IMR-90 (cell line): ENCODE data around the gene EIF1B. TPM values are rescaled to one million over a fixed set of nuclear protein-coding genes. Genes with fewer than 3 reads are reported as not detected.

ENCODE experiments used
- ATAC-seq: fragments of 200-7000 bp; cut with Tn5 transposase; 2 replicates; pipeline ENCODE4 v1.9.1; 2020; ENCODE audit warnings: low read depth, mild to moderate bottlenecking, moderate library complexity
- BruUV-seq: library from RNA; stranded (reverse); fragments of 400-500 nt; replicated peaks from 2 replicates; lab custom pipeline; 2021; lab: Mats Ljungman, UMichigan
- CTCF ChIA-PET: fragments of 300-600 bp; formaldehyde crosslinking; extraction: SDS; loops from one replicate; lab custom pipeline; 2021; ENCODE audit warnings: antibody characterized with exemption; lab: Yijun Ruan, JAX
- POLR2A ChIA-PET: fragments of 300-600 bp; sonication (Branson Sonifier 250); formaldehyde crosslinking; loops from one replicate; lab custom pipeline; 2022; ENCODE audit warnings: antibody characterized with exemption; ENCODE audit not compliant: unreplicated experiment; lab: Charles Lee
- DNase-seq: peaks from one replicate; pipeline ENCODE4 v3.0.0; 2013
- H2AFZ ChIP-seq: replicated peaks from 2 replicates; pipeline ENCODE3; 2013; ENCODE audit warnings: low read length, mild to moderate bottlenecking; ENCODE audit not compliant: poor library complexity
- H2AK5ac ChIP-seq: 2 replicates; pipeline ENCODE4 v1.6.1; 2013; ENCODE audit warnings: low read depth, low read length, inconsistent platforms
- H2AK9ac ChIP-seq: replicated peaks from 2 replicates; pipeline ENCODE3; 2013; ENCODE audit warnings: mild to moderate bottlenecking, low read depth, low read length, moderate library complexity; ENCODE audit not compliant: poor library complexity
- H2BK120ac ChIP-seq: 2 replicates; pipeline ENCODE4 v1.6.1; 2013; ENCODE audit warnings: low read depth, low read length, inconsistent platforms
- H2BK15ac ChIP-seq: 3 replicates; pipeline ENCODE4 v1.6.1; 2013; ENCODE audit warnings: low read depth, low read length, inconsistent platforms
- H2BK20ac ChIP-seq: 2 replicates; pipeline ENCODE4 v1.6.1; 2013; ENCODE audit warnings: low read depth, mild to moderate bottlenecking, inconsistent platforms, low read length, moderate library complexity
- H2BK5ac ChIP-seq: 2 replicates; pipeline ENCODE4 v1.6.1; 2013; ENCODE audit warnings: mild to moderate bottlenecking, low read depth, low read length, inconsistent platforms; ENCODE audit not compliant: poor library complexity, severe bottlenecking
- H3K14ac ChIP-seq: replicated peaks from 2 replicates; pipeline ENCODE4 v1.6.1; 2013; ENCODE audit warnings: low read depth, low read length, inconsistent platforms
- H3K18ac ChIP-seq: 2 replicates; pipeline ENCODE4 v1.6.1; 2013; ENCODE audit warnings: low read depth, low read length, control low read depth
- H3K23ac ChIP-seq: 2 replicates; pipeline ENCODE4 v1.6.1; 2013; ENCODE audit warnings: low read depth, low read length, inconsistent platforms
- H3K27ac ChIP-seq: 2 replicates; pipeline ENCODE4 v1.5.1; 2013; ENCODE audit warnings: mild to moderate bottlenecking, control low read depth, low read length; ENCODE audit not compliant: insufficient read depth
- H3K27me3 ChIP-seq: 2 replicates; pipeline ENCODE4 v1.6.1; 2013; ENCODE audit warnings: low read length; ENCODE audit not compliant: control insufficient read depth, insufficient read depth
- H3K36me3 ChIP-seq: 2 replicates; pipeline ENCODE4 v1.6.1; 2013; ENCODE audit warnings: low read length, mixed read lengths; ENCODE audit not compliant: control insufficient read depth, insufficient read depth
- H3K4ac ChIP-seq: 2 replicates; pipeline ENCODE4 v1.6.1; 2013; ENCODE audit warnings: low read depth, low read length, inconsistent platforms
- H3K4me1 ChIP-seq: 2 replicates; pipeline ENCODE4 v1.6.1; 2013; ENCODE audit warnings: low read length, mixed read lengths; ENCODE audit not compliant: control insufficient read depth, insufficient read depth
- H3K4me2 ChIP-seq: 2 replicates; pipeline ENCODE4 v1.6.1; 2013; ENCODE audit warnings: low read depth, mild to moderate bottlenecking, control low read depth, low read length, moderate library complexity
- H3K4me3 ChIP-seq: 2 replicates; pipeline ENCODE4 v1.5.1; 2013; ENCODE audit warnings: low read depth, mild to moderate bottlenecking, control low read depth, low read length, moderate library complexity; ENCODE audit not compliant: insufficient read depth
- H3K56ac ChIP-seq: 2 replicates; pipeline ENCODE4 v1.6.1; 2013; ENCODE audit warnings: low read length, inconsistent platforms; ENCODE audit not compliant: insufficient read depth; ENCODE audit errors: extremely low read depth
- H3K79me1 ChIP-seq, 2 experiments: 2 replicates each; pipeline ENCODE4 v1.6.1; 2013; ENCODE audit warnings: low read length in 2 of 2, inconsistent platforms in 1 of 2, low read depth in 1 of 2
- H3K9ac ChIP-seq: 2 replicates; pipeline ENCODE4 v1.6.1; 2013; ENCODE audit warnings: low read depth, low read length, control low read depth
- H3K9me1 ChIP-seq: 2 replicates; pipeline ENCODE4 v1.6.1; 2013; ENCODE audit warnings: low read length, inconsistent platforms; ENCODE audit not compliant: insufficient read depth
- H3K9me3 ChIP-seq: 2 replicates; pipeline ENCODE4 v1.6.1; 2013; ENCODE audit warnings: low read length; ENCODE audit not compliant: control insufficient read depth, insufficient read depth
- H4K20me1 ChIP-seq: 2 replicates; pipeline ENCODE4 v1.6.1; 2013; ENCODE audit warnings: low read length, inconsistent platforms; ENCODE audit not compliant: insufficient read depth
- H4K5ac ChIP-seq: 2 replicates; pipeline ENCODE4 v1.6.1; 2013; ENCODE audit warnings: mild to moderate bottlenecking, low read depth, low read length, control low read depth
- H4K8ac ChIP-seq, 2 experiments: 2 replicates each; pipeline ENCODE4 v1.6.1; 2013; ENCODE audit warnings: low read depth in 2 of 2, low read length in 2 of 2, control low read depth in 1 of 2, inconsistent platforms in 1 of 2
- H4K91ac ChIP-seq: 2 replicates; pipeline ENCODE4 v1.6.1; 2013; ENCODE audit warnings: low read depth, low read length, inconsistent platforms; ENCODE audit not compliant: insufficient read depth
- BHLHE40 ChIP-seq: fragments of 150-350 bp; IDR thresholded peaks from 2 replicates; pipeline ENCODE4 v1.6.1; 2016; ENCODE audit warnings: mild to moderate bottlenecking, low read depth, low read length
- CEBPB ChIP-seq: IDR thresholded peaks from 2 replicates; pipeline ENCODE4 v1.6.1; 2012; ENCODE audit warnings: low read depth, low read length, improper control_type of control experiment
- CHD1 ChIP-seq: IDR thresholded peaks from 2 replicates; pipeline ENCODE4 v1.6.1; 2012; ENCODE audit warnings: low read depth, low read length, improper control_type of control experiment
- FOS ChIP-seq: fragments of 150-350 bp; IDR thresholded peaks from 2 replicates; pipeline ENCODE4 v1.6.1; 2016; ENCODE audit warnings: low read depth, low read length
- MAFK ChIP-seq: IDR thresholded peaks from 2 replicates; pipeline ENCODE4 v1.6.1; 2012; ENCODE audit warnings: low read depth, low read length, improper control_type of control experiment
- MAZ ChIP-seq: IDR thresholded peaks from 2 replicates; pipeline ENCODE4 v1.6.1; 2012; ENCODE audit warnings: low read depth, mild to moderate bottlenecking, low read length, improper control_type of control experiment, moderate library complexity, borderline replicate concordance
- MXI1 ChIP-seq: IDR thresholded peaks from 2 replicates; pipeline ENCODE4 v1.6.1; 2012; ENCODE audit warnings: low read depth, mild to moderate bottlenecking, low read length, moderate library complexity, borderline replicate concordance
- NFE2L2 ChIP-seq: fragments of 150-350 bp; IDR thresholded peaks from 2 replicates; pipeline ENCODE4 v1.6.1; 2016; ENCODE audit warnings: low read depth, mild to moderate bottlenecking, low read length
- POLR2A ChIP-seq: IDR thresholded peaks from 2 replicates; pipeline ENCODE4 v1.6.1; 2012; ENCODE audit warnings: mild to moderate bottlenecking, low read depth, low read length
- RAD21 ChIP-seq: IDR thresholded peaks from 2 replicates; pipeline ENCODE4 v1.6.1; 2012; ENCODE audit warnings: low read length, improper control_type of control experiment
- RCOR1 ChIP-seq: IDR thresholded peaks from 2 replicates; pipeline ENCODE4 v1.6.1; 2012; ENCODE audit warnings: mild to moderate bottlenecking, low read length, improper control_type of control experiment; ENCODE audit not compliant: insufficient replicate concordance
- SMC3 ChIP-seq: fragments of 150-350 bp; IDR thresholded peaks from 2 replicates; pipeline ENCODE4 v1.6.1; 2016; ENCODE audit warnings: low read depth, mild to moderate bottlenecking, antibody characterized with exemption, low read length, moderate library complexity
- USF2 ChIP-seq: fragments of 150-350 bp; IDR thresholded peaks from 2 replicates; pipeline ENCODE4 v1.6.1; 2017; ENCODE audit warnings: mild to moderate bottlenecking, antibody characterized with exemption, low read length, low read depth
- dilution Hi-C: fragments of 300-500 bp; cut with HindIII; formaldehyde crosslinking; loops from one replicate; pipeline ENCODE4 v1.14.3; 2018; ENCODE audit warnings: low sequenced_read_pairs; ENCODE audit not compliant: unreplicated experiment
- in situ Hi-C: fragments of 300-500 bp; cut with MboI; formaldehyde crosslinking; loops from 3 replicates; pipeline ENCODE4 v1.14.3; 2019; ENCODE audit warnings: low sequenced_read_pairs, inconsistent platforms, mixed read lengths
- intact Hi-C: fragments of 100-400 bp; cut with micrococcal nuclease; formaldehyde crosslinking; loops from 2 replicates; pipeline ENCODE4 v1.10.0; 2022
- polyA plus RNA-seq, 3 experiments: library from polyadenylated mRNA; depleted of rRNA; stranded (reverse); fragments of >200 nt; gene quantifications; 2 replicates each; pipeline ENCODE4 v1.2.3, GENCODE V29; 2012; ENCODE audit warnings: low replicate concordance in 1 of 3
- total RNA-seq: library from RNA; depleted of rRNA; stranded (reverse); fragments of >200 nt; gene quantifications from 2 replicates; pipeline ENCODE4 v1.2.3, GENCODE V29; 2012
- TF ChIP-seq, protein P1 (sequence below): fragments of 150-350 bp; IDR thresholded peaks from 2 replicates; pipeline ENCODE4 v1.6.1; 2016; ENCODE audit warnings: low read depth, mild to moderate bottlenecking, low read length, moderate library complexity, borderline replicate concordance

The EIF1B gene
- total and polyA plus RNA-seq, 2 of the 4 experiments (the other 2 are of a cell fraction) = 11.3 to 25.9 TPM

- POLR2A ChIA-PET = no interaction called here
These were observed 16.0 kb downstream of the EIF1B start for GRCh38 chr3:40325465-40325864.

More at GRCh38 chr3:40325465-40325864, 16.0 kb downstream of the EIF1B start:
- no peak overlapping the region for H3K4me3 ChIP-seq
- no peak overlapping the region for H4K5ac ChIP-seq
- BruUV-seq = no TSS peak
- H3K79me1 ChIP-seq = no peaks in the 10 kb centered on the region
- no peak overlapping the region for H3K4ac ChIP-seq
- no peak overlapping the region for H3K23ac ChIP-seq
- H3K36me3 ChIP-seq = no peaks in the 10 kb centered on the region
- dilution Hi-C loops = no loop called here
- no peaks in the 10 kb centered on the region for H4K20me1 ChIP-seq
- no peak overlapping the region for H4K91ac ChIP-seq
- DNase-seq (no peak), ATAC-seq (no peak)
- intact Hi-C loops = loop anchor here (5.0 to 10.0 kb wide), 2 partner anchors 112 to 1369 kb away; no protein-coding TSS in a partner anchor
- H4K8ac ChIP-seq = no peak overlapping the region
- H3K27me3 ChIP-seq = peaks cover 5% of the 10 kb centered on the region
- H3K56ac ChIP-seq = no peak overlapping the region
- in situ Hi-C loops = loop anchor here (10.0 to 25.0 kb wide), 3 partner anchors 262 to 1549 kb away; partner anchors contain the start of gene CTNNB1
- TF ChIP-seq RCOR1 (no peak), NFE2L2 (no peak), MXI1 (no peak), CHD1 (no peak), USF2 (no peak), BHLHE40 (no peak), SMC3 (no peak), RAD21 (no peak), FOS (no peak), MAZ (no peak), POLR2A (no peak), CEBPB (no peak), MAFK (no peak)
- TF ChIP-seq, protein P1, sequence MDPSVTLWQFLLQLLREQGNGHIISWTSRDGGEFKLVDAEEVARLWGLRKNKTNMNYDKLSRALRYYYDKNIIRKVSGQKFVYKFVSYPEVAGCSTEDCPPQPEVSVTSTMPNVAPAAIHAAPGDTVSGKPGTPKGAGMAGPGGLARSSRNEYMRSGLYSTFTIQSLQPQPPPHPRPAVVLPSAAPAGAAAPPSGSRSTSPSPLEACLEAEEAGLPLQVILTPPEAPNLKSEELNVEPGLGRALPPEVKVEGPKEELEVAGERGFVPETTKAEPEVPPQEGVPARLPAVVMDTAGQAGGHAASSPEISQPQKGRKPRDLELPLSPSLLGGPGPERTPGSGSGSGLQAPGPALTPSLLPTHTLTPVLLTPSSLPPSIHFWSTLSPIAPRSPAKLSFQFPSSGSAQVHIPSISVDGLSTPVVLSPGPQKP = no peak
- CTCF ChIA-PET = interaction anchor here (0.8 kb wide), 1 partner anchor 1231 kb away, joined by 3 read pairs; no protein-coding TSS in a partner anchor
- H3K18ac ChIP-seq = no peak overlapping the region
- no peaks in the 10 kb centered on the region for H3K9me3 ChIP-seq
- no peak overlapping the region for H2BK5ac ChIP-seq
- H2AFZ ChIP-seq = no peak overlapping the region
- no peaks in the 10 kb centered on the region for H3K9me1 ChIP-seq
- no peak overlapping the region for H3K27ac ChIP-seq
- H2AK5ac ChIP-seq = no peak overlapping the region
- H2BK120ac ChIP-seq = no peak overlapping the region
- no peak overlapping the region for H2BK15ac ChIP-seq
- no peak overlapping the region for H3K4me2 ChIP-seq
- H2AK9ac ChIP-seq = no peak overlapping the region
- no peak overlapping the region for H3K9ac ChIP-seq
- H3K4me1 ChIP-seq = no peaks in the 10 kb centered on the region
- H2BK20ac ChIP-seq = no peak overlapping the region
- H3K14ac ChIP-seq = no peak overlapping the region
